ENCODE results near the gene VPS13C. TPM values are rescaled to one million over a fixed set of nuclear protein-coding genes. Genes with fewer than 3 reads are reported as not detected.

VPS13C gene
- total RNA-seq, 1 experiment from 2014 or later = 13.0 TPM

GRCh38 chr15:61880084-61880483 is 180.2 kb downstream of the VPS13C start:
- DNase-seq = no peak
- no peak overlapping the region for H3K4me3 ChIP-seq
- H3K9me3 ChIP-seq = no peaks in the 10 kb centered on the region
- H3K36me3 ChIP-seq = no peaks in the 10 kb centered on the region
- no peaks in the 10 kb centered on the region for H3K27me3 ChIP-seq

DNA sequence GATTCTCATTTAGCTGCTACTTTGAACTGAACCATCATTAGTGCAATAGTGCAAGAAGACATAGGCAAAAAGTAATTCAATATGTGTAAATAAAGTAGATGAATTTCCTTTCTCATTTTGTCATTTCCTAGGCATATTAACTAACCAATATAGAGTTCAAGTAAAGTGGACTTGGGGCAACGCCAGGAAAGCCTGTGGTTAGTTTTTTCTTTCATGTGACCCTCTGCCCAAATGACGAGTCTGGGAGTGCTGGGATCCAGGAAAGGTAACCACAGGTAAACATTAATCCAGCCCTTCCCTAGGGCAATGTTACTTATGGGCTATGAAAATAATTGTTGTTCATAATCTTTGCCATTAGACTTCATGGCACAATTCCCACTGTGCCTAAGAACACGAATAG is 181.0 kb downstream of the VPS13C start:
- Histone ChIP-seq H3K4me3 (no peak overlapping the region), H3K9me3 (no peaks in the 10 kb centered on the region), H3K36me3 (no peaks in the 10 kb centered on the region), H3K27me3 (no peaks in the 10 kb centered on the region)
- DNase-seq = no peak

DNA sequence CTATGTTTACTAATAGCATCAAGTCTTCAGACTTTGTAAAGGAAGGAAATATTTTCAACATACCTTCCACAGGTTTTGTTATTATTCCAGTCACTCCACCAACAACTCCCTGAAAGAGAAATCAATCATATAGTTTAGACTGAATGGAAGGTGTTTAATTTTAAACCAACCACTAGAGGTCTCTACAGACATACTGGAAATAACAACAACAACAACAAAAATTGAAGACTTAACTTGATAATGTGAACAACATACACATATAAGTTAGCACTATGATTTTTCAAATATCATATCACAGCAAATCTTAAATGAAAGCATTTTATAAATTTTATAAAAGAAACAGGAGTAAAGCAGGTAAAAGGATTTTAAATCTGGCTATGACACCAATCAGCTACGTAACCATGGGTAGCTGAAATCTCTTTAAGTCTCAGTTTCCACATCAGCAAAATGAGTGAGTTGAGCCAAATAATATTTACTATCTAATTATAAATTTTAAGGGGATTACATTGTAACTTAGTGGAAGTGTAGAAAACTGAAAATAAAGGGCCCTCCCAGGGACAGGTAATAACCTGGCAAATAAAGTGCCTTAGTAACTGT is 188.2 kb downstream of the VPS13C start:
- no peak for DNase-seq
- H3K36me3 ChIP-seq = peaks cover 3% of the 10 kb centered on the region; the same call in 1 of the 2 replicates
- H3K4me3 ChIP-seq = no peak overlapping the region
- no peaks in the 10 kb centered on the region for H3K9me3 ChIP-seq
- H3K27me3 ChIP-seq = no peaks in the 10 kb centered on the region

DNA sequence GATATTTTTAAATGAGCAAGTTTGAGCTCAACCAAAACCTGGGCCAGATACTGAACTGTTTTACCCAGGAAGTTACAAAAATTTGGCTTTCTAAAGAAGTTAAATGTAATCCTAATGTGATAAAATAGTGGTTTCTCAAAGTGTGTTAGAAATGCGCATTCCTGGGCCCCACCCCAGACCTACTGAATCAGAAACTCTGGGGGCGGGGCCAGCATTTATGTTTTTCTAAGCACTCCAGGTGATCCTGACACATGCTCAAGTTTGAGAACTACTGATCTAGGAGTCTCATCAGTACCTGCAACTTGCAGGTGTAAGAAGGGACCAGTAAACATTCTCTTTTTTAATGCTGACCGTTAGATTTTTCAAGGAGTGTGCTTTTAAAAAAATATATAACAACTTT is 190.6 kb downstream of the VPS13C start:
- DNase-seq = no peak
- Histone ChIP-seq H3K4me3 (no peak overlapping the region), H3K27me3 (no peaks in the 10 kb centered on the region), H3K36me3 (peaks cover 3% of the 10 kb centered on the region; the same call in 1 of the 2 replicates), H3K9me3 (no peaks in the 10 kb centered on the region)

GRCh38 chr15:61861962-61862361 is 198.3 kb downstream of the VPS13C start:
- Histone ChIP-seq H3K36me3 (no peaks in the 10 kb centered on the region), H3K27me3 (no peaks in the 10 kb centered on the region), H3K4me3 (no peak overlapping the region), H3K9me3 (no peaks in the 10 kb centered on the region)
- DNase-seq = no peak

DNA sequence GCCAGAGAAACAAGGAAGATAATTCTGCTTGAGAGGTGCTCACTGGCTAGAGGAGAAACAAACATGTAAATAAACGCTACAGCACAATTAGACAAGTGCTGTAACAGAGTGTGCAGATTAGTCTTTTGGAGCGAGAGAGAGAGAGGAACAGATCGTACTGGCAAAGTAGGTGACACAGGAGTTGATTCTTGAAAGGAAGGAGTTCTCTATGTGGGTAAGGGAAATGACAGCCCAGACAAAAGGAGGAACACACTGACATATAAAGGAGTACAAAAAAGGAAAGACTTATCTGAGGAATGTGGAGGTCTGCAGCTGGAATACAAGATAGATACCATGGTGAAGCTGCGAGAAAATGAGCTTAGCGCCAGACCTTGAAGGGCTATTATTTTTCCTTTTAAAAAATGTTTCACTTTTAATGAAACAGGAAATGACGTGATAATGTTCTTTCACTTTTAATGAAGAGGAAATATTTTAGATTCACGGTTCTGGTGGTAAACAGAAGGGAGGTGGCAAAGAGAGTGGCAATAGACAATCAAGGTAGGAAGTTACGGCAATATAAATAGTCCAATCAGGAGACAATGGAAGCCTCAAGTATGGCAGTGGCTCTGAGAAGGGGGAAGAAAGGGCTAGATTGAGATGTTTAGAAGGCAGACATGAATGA is 202.9 kb downstream of the VPS13C start:
- Histone ChIP-seq H3K27me3 (no peaks in the 10 kb centered on the region), H3K36me3 (no peaks in the 10 kb centered on the region), H3K9me3 (no peaks in the 10 kb centered on the region), H3K4me3 (no peak overlapping the region)
- DNase-seq = no peak

- no peaks in the 10 kb centered on the region for H3K27me3 ChIP-seq
- H3K4me3 ChIP-seq = no peak overlapping the region
- no peak for DNase-seq
- H3K36me3 ChIP-seq = no peaks in the 10 kb centered on the region
- H3K9me3 ChIP-seq = no peaks in the 10 kb centered on the region
Observed at GRCh38 chr15:61856295-61856694, 204.0 kb downstream of the VPS13C start.

DNA sequence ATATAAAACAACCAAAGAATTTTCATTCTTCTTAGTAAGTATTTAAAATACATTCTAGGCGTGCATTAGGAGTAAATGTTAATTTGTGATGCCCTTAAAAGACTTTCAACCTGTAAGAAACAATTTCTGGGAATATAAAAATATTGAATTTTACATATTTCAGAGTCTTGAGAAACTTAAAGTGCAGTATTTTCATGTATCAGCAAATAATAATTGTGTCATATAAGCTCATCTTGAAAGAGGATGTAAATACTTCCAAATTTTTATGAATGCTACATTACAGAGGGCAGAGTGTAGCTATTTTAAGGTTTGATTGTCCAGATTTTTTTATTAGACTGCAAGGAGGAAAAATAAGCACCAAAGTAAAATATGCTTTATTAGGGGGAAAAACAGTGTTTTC is 207.1 kb downstream of the VPS13C start:
- no peak for DNase-seq
- Histone ChIP-seq H3K4me3 (no peak overlapping the region), H3K27me3 (no peaks in the 10 kb centered on the region), H3K36me3 (no peaks in the 10 kb centered on the region), H3K9me3 (no peaks in the 10 kb centered on the region)

DNA sequence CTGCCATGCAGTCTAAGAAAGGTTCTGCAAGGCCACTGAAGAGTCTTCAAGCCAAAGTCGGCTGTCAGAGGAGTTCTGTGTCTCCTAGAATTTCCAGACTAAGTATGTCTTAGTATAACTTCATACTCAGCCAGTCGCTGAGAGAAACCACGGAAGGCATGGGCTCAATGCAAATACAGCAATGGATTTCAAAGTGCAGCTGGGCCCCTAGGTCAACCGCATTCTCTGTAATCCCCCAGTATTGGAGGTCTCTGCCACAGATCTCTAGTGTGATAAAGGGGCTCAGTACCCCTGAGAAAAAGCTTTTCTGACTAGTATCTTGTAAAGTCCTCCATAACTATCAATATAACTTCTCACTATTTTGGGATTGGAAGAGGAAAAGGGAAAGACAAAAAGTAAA is 208.3 kb downstream of the VPS13C start:
- Histone ChIP-seq H3K36me3 (no peaks in the 10 kb centered on the region), H3K27me3 (no peaks in the 10 kb centered on the region), H3K9me3 (no peaks in the 10 kb centered on the region), H3K4me3 (no peak overlapping the region)
- no peak for DNase-seq

DNA sequence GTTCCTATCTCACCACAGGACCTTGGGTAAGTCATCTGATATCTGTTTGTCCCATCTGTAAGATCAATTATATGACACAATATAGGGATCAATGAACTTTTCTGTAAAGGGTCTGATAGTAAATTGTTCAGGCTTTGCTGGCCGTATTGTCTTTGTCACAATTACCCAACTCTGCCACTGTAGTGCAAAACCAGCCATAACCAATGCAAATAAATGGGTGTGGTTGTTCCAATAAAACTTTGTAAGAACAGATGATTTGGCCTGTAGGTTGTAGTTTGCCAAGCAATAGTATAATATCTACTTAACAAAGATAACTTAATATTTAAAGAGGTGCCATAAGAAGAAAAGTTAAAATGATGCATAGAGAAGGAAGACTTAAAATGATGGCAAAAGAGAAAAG is 210.8 kb downstream of the VPS13C start:
- no peaks in the 10 kb centered on the region for H3K27me3 ChIP-seq
- no peaks in the 10 kb centered on the region for H3K9me3 ChIP-seq
- H3K36me3 ChIP-seq = no peaks in the 10 kb centered on the region
- DNase-seq = no peak
- no peak overlapping the region for H3K4me3 ChIP-seq

DNA sequence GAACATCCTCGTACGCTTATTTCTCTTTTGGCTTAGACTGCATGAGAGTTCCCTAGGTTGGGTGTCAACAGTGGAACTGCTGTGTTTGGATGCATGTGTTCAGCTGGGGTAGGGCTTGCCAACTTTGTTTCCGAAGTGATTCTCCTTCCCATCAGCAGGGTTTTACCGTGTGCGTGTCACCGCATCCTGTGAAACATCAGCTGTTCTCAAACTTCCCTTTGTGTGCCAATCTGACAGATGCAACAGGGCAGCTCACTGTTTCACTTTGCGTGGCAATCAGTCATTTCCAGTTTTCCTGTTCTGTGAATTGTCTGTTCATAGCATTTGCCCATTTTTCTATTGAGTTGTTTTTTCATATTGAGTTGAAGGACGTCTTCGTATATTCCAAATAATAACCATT is 218.8 kb downstream of the VPS13C start:
- no peak for DNase-seq
- H3K4me3 ChIP-seq = no peak overlapping the region
- no peaks in the 10 kb centered on the region for H3K9me3 ChIP-seq
- no peaks in the 10 kb centered on the region for H3K36me3 ChIP-seq
- no peaks in the 10 kb centered on the region for H3K27me3 ChIP-seq

DNA sequence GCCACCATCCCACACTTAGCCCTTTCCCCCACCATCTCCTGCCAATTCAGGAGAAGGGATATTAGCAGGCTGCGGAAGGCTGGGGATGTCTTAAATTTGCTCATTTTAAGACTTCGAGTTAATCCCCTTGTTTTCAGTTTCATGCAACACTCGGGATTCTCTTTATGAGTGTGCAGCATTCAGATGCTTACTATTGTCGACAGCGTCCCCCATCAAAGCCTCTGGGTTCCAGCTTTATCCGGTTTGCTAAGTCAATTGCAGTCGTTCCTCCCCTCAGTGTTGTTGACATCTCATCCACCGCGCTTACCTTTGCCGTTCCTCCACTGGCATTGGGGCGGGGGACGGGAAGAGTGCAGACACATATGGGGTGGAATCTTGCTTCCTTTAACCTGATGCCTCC is 220.2 kb downstream of the VPS13C start:
- Histone ChIP-seq H3K36me3 (no peaks in the 10 kb centered on the region), H3K9me3 (no peaks in the 10 kb centered on the region), H3K27me3 (no peaks in the 10 kb centered on the region), H3K4me3 (no peak overlapping the region)
- no peak for DNase-seq

DNA sequence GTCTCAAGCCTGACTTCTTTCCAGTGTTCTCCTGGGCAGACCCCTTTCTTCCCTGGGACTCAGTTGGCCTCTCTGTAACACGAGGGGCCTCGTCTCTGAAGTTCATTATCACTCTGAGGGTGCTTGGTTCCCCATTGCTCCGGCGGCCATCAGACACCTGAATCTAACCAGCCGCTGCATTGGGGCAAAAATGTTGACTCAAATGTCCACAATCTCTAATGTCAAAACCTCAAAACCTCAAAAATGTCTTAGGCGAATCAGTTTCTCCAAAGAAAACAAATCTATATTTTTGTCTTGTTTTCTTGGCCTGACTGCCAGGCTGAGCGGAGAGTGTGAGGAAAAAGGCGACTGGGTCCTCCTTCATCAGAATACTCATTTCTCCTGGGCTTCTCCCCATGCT is 220.7 kb downstream of the VPS13C start:
- no peaks in the 10 kb centered on the region; the same call in 1 of the 2 replicates for H3K27me3 ChIP-seq
- no peaks in the 10 kb centered on the region for H3K36me3 ChIP-seq
- H3K9me3 ChIP-seq = no peaks in the 10 kb centered on the region
- no peak overlapping the region for H3K4me3 ChIP-seq
- no peak for DNase-seq

GRCh38 chr15:61835496-61836106 is 224.6 kb downstream of the VPS13C start:
- peak; percentile 36 for DNase-seq
- H3K9me3 ChIP-seq = no peaks in the 10 kb centered on the region
- no peaks in the 10 kb centered on the region for H3K36me3 ChIP-seq
- H3K4me3 ChIP-seq = no peak overlapping the region
- H3K27me3 ChIP-seq = no peaks in the 10 kb centered on the region; the same call in 1 of the 2 replicates

GRCh38 chr15:61835029-61835428 is 225.2 kb downstream of the VPS13C start:
- H3K27me3 ChIP-seq = no peaks in the 10 kb centered on the region; the same call in 1 of the 2 replicates
- no peaks in the 10 kb centered on the region for H3K9me3 ChIP-seq
- H3K4me3 ChIP-seq = no peak overlapping the region
- H3K36me3 ChIP-seq = no peaks in the 10 kb centered on the region
- DNase-seq = no peak

- no peak overlapping the region for H3K4me3 ChIP-seq
- H3K27me3 ChIP-seq = no peaks in the 10 kb centered on the region; the same call in 1 of the 2 replicates
- DNase-seq = peak; percentile 57
- H3K9me3 ChIP-seq = no peaks in the 10 kb centered on the region
- no peaks in the 10 kb centered on the region for H3K36me3 ChIP-seq
Observed at GRCh38 chr15:61834076-61834697, 226.1 kb downstream of the VPS13C start.

DNA sequence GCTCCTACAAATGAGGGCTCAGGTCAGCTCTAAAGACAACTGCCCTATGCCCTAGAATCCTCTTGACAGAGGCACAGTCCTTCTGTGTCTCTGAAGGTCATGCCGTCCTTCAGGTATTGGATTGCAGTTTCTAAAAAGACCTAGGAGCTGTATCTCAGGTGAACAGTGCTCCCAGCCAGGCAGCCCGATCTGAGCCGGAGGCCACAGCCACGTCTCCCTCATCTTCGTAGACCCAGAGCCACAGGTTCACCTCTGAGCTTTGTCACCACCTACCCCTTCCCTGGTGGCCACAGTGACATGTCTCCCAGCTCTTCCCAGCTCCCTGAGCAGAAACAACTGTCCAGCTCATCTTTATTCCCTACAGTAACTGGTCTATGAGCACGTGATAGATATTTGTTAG is 228.0 kb downstream of the VPS13C start:
- DNase-seq = no peak
- H3K9me3 ChIP-seq = no peaks in the 10 kb centered on the region
- no peak overlapping the region for H3K4me3 ChIP-seq
- H3K27me3 ChIP-seq = no peaks in the 10 kb centered on the region; the same call in 1 of the 2 replicates
- H3K36me3 ChIP-seq = no peaks in the 10 kb centered on the region
